AG09309 (cell line): ENCODE results near the gene CRYGN.

Experiments
- DNase-seq: peaks from one replicate; pipeline ENCODE4 v3.0.0-alpha.2; 2010; ENCODE audit warnings: low read depth
- H3K4me3 ChIP-seq: 2 replicates; pipeline ENCODE4 v1.5.1; 2011; ENCODE audit warnings: mild to moderate bottlenecking, low read depth, low read length, moderate library complexity; ENCODE audit not compliant: control insufficient read depth
- TF ChIP-seq, protein P1 (sequence below): IDR thresholded peaks from 2 replicates; pipeline ENCODE4 v1.5.1; 2011; ENCODE audit warnings: mild to moderate bottlenecking, low read depth, low read length, inconsistent platforms; ENCODE audit not compliant: insufficient read depth, control insufficient read depth; ENCODE audit errors: missing control alignments

CRYGN gene

DNA sequence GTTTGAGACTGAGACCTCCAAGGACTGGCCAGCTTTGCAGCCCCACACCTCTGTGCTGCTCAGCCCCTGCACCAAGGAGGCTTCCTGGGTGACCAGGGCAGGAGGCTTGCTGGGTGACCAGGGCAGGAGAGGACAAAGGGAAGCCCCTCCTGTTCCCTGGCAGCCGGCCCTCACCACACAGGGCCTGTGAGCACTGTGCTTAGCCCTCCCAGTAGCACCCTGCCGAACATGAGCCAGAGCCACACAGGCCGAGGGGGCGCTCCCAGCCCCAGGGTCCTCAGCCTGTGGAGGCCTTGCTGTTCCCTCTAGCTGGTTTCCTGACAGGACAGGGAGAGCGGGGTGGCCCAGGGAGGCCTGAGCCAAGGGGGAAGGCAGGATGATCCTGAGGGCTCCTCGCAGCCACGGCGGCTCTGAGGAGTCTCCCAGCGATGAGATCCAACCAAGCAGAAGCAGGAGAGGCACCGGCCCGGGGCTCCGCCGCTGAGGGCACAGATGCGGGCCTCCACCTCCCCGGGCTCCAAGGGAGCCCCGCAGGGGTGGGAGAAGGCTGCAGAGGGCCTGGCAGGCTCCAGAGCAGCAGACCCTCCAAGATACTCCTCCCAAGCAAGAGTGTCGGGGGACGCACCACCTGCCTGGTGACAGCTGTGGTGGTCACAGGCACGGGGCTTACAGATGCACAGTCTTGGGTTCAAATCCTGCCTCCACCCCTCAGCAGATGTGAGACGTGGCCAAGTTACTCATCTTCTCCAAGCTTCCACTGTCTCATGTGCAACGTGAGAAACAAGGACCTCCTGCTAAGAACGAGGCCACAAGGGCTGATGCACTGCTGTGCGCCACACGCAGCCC, 52.6 kb downstream of the CRYGN start:
- DNase-seq, result no peak
- TF ChIP-seq, protein P1, sequence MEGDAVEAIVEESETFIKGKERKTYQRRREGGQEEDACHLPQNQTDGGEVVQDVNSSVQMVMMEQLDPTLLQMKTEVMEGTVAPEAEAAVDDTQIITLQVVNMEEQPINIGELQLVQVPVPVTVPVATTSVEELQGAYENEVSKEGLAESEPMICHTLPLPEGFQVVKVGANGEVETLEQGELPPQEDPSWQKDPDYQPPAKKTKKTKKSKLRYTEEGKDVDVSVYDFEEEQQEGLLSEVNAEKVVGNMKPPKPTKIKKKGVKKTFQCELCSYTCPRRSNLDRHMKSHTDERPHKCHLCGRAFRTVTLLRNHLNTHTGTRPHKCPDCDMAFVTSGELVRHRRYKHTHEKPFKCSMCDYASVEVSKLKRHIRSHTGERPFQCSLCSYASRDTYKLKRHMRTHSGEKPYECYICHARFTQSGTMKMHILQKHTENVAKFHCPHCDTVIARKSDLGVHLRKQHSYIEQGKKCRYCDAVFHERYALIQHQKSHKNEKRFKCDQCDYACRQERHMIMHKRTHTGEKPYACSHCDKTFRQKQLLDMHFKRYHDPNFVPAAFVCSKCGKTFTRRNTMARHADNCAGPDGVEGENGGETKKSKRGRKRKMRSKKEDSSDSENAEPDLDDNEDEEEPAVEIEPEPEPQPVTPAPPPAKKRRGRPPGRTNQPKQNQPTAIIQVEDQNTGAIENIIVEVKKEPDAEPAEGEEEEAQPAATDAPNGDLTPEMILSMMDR, result no peak
- no peak overlapping the region for H3K4me3 ChIP-seq

DNA sequence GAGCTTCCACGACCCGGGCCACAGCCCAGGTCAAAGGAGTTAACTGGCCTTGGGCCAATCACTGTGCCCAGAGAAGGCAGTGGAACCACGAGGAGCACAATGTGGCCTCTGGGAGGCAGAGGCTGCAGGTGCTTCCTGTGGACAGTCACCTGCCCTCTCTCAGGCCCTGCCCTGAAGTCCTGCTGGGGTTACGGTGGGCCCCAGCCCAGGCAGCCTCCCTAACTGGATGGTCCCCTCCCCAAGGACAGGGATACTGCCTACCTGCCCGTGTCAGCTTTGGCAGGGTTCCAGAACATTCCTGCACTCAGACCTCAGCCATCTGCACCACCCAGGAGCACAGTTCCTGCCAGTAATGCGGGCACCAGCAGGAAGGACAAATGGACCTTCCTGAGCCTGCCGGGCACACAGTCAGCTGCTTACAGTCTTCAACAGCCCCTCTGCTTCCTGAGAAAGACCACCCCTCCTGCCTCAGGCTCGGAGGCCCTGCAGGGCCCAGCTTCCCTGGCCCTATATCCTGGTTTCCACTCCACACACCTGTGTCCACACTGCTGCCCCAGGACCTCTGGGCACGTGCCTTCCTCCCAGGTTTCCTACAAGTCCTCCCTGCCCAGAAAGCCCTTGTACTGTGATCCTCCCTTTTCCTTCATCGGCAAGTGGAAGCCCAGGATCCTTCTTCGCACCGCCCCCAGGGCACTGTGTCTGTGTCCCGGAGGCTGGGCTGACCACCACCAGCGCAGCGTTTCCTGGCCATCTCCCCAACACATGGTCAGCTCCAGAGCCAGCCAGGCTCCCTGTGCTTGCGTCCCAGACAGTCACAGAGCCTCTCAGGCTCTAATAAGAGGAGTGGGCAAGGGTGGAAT, 53.4 kb downstream of the CRYGN start:
- no peak for DNase-seq
- H3K4me3 ChIP-seq, result no peak overlapping the region
- TF ChIP-seq, protein P1, result no peak

DNA sequence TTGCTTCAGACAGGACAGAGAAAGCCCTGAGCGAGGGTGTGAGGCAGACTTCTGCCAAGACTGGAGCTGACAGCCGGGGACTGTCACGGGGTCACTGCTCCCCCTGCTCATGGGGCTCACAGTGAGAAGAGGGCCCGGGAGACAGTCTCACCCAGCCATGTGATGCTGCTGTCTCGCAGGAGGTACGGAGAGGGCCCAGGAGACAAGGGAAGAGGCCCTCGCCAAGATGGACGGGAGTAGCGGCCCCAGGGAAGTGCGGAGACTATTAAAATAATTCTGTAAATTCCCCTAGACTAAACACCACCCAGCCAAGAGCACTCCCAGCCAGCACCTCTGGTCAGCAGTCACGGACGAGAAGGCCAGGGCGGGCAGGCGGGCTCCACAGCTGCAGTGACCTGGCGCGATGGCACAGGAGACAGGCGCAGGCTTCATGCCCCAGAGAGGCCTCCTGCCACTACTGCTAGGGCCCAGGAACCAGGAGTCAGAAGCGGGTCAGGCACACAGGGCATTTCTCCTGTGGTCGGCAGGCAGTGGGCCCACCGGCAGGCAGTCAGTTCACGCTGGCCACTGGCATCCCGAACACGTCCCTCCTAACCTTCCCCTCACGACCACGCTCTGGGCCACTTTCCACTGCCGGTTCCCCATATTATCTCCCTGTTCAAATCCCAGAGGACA, 54.2 kb downstream of the CRYGN start:
- TF ChIP-seq, protein P1, result no peak
- no peak for DNase-seq
- no peak overlapping the region for H3K4me3 ChIP-seq

DNA sequence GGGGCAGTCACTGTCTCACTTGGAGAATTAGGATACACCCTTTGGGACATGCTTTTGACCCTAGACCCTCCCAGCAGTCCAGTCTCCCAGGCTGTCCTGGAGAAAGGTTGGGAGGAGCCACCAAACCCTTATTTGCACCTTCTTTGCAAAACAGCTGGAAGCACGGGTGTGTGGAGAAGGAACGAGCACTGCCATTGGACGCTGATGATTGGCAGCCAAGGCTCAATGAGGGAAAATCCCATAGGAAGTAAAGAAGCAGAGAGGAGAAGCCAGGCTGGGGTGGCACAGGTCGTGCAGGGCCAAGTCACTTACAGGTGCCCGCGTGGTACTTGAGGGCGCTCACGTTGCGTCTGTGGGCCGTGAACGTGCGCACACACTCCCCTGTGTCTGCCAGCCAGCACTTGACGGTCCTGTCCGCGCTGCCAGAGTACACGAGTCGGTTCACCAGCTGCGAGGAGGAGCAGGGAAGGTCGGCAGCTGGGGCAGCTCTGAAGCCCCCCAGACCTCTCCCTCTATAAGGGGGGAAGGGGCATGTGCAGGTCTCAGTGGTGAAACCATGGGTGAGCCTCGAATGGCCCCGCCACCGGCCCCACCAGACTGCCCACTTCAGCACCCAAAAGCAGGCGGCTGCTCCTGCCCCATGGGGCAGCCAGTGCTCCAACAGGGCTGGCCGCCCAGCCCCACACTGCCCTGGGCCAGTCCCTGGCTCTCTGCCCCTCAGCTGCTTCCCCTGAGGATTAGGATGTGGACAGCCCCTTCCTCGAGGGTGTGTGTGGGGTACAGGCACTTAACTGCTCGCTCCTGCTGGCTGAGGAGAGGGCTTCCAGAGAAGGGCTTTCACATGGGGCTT, 54.9 kb downstream of the CRYGN start:
- no peak for DNase-seq
- TF ChIP-seq, protein P1, result no peak
- no peak overlapping the region for H3K4me3 ChIP-seq

DNA sequence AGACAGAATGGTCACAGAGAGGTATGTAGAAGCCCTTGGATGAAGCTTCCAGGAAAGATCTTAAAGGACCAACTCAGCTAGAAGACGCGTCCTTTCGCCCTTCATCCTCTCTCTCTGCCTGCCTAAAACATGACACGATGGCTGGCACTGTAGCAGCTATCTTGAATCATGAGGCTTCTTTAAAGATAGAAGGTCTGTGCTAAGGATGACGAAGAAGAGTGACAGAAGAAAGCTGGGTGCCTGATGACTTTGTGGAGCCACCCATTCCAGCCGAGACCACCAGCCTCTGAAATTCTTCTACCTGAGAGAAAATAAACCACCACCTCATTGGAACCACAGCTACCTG, 55.6 kb downstream of the CRYGN start:
- H3K4me3 ChIP-seq, result no peak overlapping the region
- DNase-seq, result no peak
- TF ChIP-seq, protein P1, result no peak
